ENCODE measurements around the gene TAF5L. TPM values are rescaled to one million over a fixed set of nuclear protein-coding genes. Genes with fewer than 3 reads are reported as not detected.

TAF5L gene
- total and polyA plus RNA-seq, 2 experiments from 2014 or later: 5.4 to 13.0 TPM

- Histone ChIP-seq H3K27ac (peak within 1 kb of the TSS; percentile 92), H3K36me3 (replicated peaks; ENCODE audit: insufficient read depth, low read depth) (no peaks in the 10 kb centered on the region), H3K27me3 (no peaks in the 10 kb centered on the region), H3K9me2 (replicated peaks; ENCODE audit: insufficient read depth) (no peaks in the 10 kb centered on the region), H3K4me1 (ENCODE audit: insufficient read depth) (peaks cover 29% of the 10 kb centered on the region), H3K79me2 (peaks cover 42% of the 10 kb centered on the region), H3K9me3 (ENCODE audit: low read depth) (no peaks in the 10 kb centered on the region), H2AFZ (peak within 1 kb of the TSS; percentile 80), H3K4me2 (peak within 1 kb of the TSS; percentile 93), H3K4me3 (peak within 1 kb of the TSS; percentile 56), H4K20me1 (ENCODE audit: insufficient read depth, poor library complexity, severe bottlenecking) (peaks cover 4% of the 10 kb centered on the region)
- WGBS (ENCODE audit: low lambda C conversion rate, missing lambda C conversion rate): 2% methylated on average over 51 of the region's 109 CpGs
- DNase-seq (ENCODE audit: low spot score): peak; percentile 99
- no peak for TF ChIP-seq EZH2phosphoT487 (IDR thresholded peaks at IDR 0.05; ENCODE audit: low read depth, severe bottlenecking, unreplicated experiment)
- no peak for TF ChIP-seq EZH2 (IDR thresholded peaks at IDR 0.05; ENCODE audit: borderline replicate concordance)
- TF ChIP-seq CTCF (IDR thresholded peaks at IDR 0.05; ENCODE audit: poor library complexity): peak; percentile 95
Observed at GRCh38 chr1:229558460-229559335, 67.2 kb downstream of the TAF5L start, which contains the start of gene ABCB10. Gene ABCB10, minus strand, starts transcription at chr1:229558707. Its CDS starts 55 bp downstream, at chr1:229558652.

GRCh38 chr1:229557913-229558414 lies 68.0 kb downstream of the TAF5L start:
- Histone ChIP-seq H3K27me3 (no peaks in the 10 kb centered on the region), H2AFZ (peak overlapping the region; percentile 80), H3K4me3 (peak overlapping the region; percentile 56), H3K79me2 (peaks cover 50% of the 10 kb centered on the region), H4K20me1 (ENCODE audit: insufficient read depth, poor library complexity, severe bottlenecking) (peaks cover 7% of the 10 kb centered on the region), H3K4me2 (peak overlapping the region; percentile 93), H3K36me3 (replicated peaks; ENCODE audit: insufficient read depth, low read depth) (no peaks in the 10 kb centered on the region), H3K9me2 (replicated peaks; ENCODE audit: insufficient read depth) (no peaks in the 10 kb centered on the region), H3K4me1 (ENCODE audit: insufficient read depth) (peaks cover 29% of the 10 kb centered on the region), H3K27ac (peak overlapping the region; percentile 92), H3K9me3 (ENCODE audit: low read depth) (no peaks in the 10 kb centered on the region)
- TF ChIP-seq CTCF (IDR thresholded peaks at IDR 0.05; ENCODE audit: poor library complexity) (peak; percentile 22), EZH2 (IDR thresholded peaks at IDR 0.05; ENCODE audit: borderline replicate concordance) (no peak), EZH2phosphoT487 (IDR thresholded peaks at IDR 0.05; ENCODE audit: low read depth, severe bottlenecking, unreplicated experiment) (no peak)
- 1% methylated on average over 22 of the region's 59 CpGs for WGBS (ENCODE audit: low lambda C conversion rate, missing lambda C conversion rate)
- DNase-seq (ENCODE audit: low spot score): peak; percentile 66

- Histone ChIP-seq H3K4me1 (ENCODE audit: insufficient read depth) (peaks cover 29% of the 10 kb centered on the region), H3K9me3 (ENCODE audit: low read depth) (no peaks in the 10 kb centered on the region), H3K4me3 (peak overlapping the region; percentile 56), H4K20me1 (ENCODE audit: insufficient read depth, poor library complexity, severe bottlenecking) (peaks cover 12% of the 10 kb centered on the region), H3K9me2 (replicated peaks; ENCODE audit: insufficient read depth) (no peaks in the 10 kb centered on the region), H3K27me3 (no peaks in the 10 kb centered on the region), H2AFZ (peak overlapping the region; percentile 80), H3K27ac (peak overlapping the region; percentile 92), H3K79me2 (peaks cover 56% of the 10 kb centered on the region), H3K36me3 (replicated peaks; ENCODE audit: insufficient read depth, low read depth) (no peaks in the 10 kb centered on the region), H3K4me2 (peak overlapping the region; percentile 93)
- DNase-seq (ENCODE audit: low spot score): peak; percentile 29
- TF ChIP-seq EZH2 (IDR thresholded peaks at IDR 0.05; ENCODE audit: borderline replicate concordance) (no peak), EZH2phosphoT487 (IDR thresholded peaks at IDR 0.05; ENCODE audit: low read depth, severe bottlenecking, unreplicated experiment) (no peak), CTCF (IDR thresholded peaks at IDR 0.05; ENCODE audit: poor library complexity) (no peak)
- WGBS (ENCODE audit: low lambda C conversion rate, missing lambda C conversion rate): 45% methylated on average over 5 of the region's 5 CpGs
Observed at GRCh38 chr1:229557200-229557850, 68.6 kb downstream of the TAF5L start.

Measured in hepatocyte (in vitro differentiated cells).